ENCODE results near the gene DFFB. TPM values are rescaled to one million over a fixed set of nuclear protein-coding genes. Genes with fewer than 3 reads are reported as not detected.

DFFB gene
- total RNA-seq, 3 donors from 2014 or later (not counting 1 experiment from before 2014, with no cell fraction given) = 18.3 to 27.8 (median 18.5) TPM

- H3K27me3 ChIP-seq (ENCODE audit: control insufficient read depth, insufficient read depth, low read length) = no peaks in the 10 kb centered on the region
- ATAC-seq (no peak), DNase-seq (no peak)
- no peak overlapping the region for H3K27ac ChIP-seq (ENCODE audit: low read length)
- 98% methylated on average over 10 of the region's 11 CpGs for WGBS (ENCODE audit: insufficient coverage)
- no peaks in the 10 kb centered on the region for H3K9me3 Mint-ChIP-seq
- H3K9me3 ChIP-seq (ENCODE audit: control insufficient read depth, insufficient read depth, low read length) = no peaks in the 10 kb centered on the region
- no peak overlapping the region for H3K4me3 Mint-ChIP-seq
- H3K4me1 ChIP-seq (ENCODE audit: control insufficient read depth, insufficient read depth, low read length) = no peaks in the 10 kb centered on the region
- peaks cover 34% of the 10 kb centered on the region for H3K36me3 Mint-ChIP-seq
- H3K36me3 ChIP-seq (ENCODE audit: control insufficient read depth, insufficient read depth, low read length) = peaks cover 68% of the 10 kb centered on the region
- H3K27me3 Mint-ChIP-seq (ENCODE audit: low read depth in 2 of 2) = no peaks in the 10 kb centered on the region
- intact Hi-C loops (cut with micrococcal nuclease) = no loop called here
- H3K27ac Mint-ChIP-seq = no peak overlapping the region
- no peak for TF ChIP-seq CTCF (IDR thresholded peaks at IDR 0.05)
- no peak overlapping the region for H3K4me3 ChIP-seq (ENCODE audit: low read length)
- no peaks in the 10 kb centered on the region for H3K4me1 Mint-ChIP-seq
Measured at GRCh38 chr1:3836421-3836820, 20.9 kb upstream of the DFFB start.

GRCh38 chr1:3837200-3837599 is 20.1 kb upstream of the DFFB start:
- H3K4me1 ChIP-seq (ENCODE audit: control insufficient read depth, insufficient read depth, low read length) = no peaks in the 10 kb centered on the region
- H3K27me3 Mint-ChIP-seq (ENCODE audit: low read depth in 2 of 2) = no peaks in the 10 kb centered on the region
- H3K36me3 Mint-ChIP-seq = peaks cover 26% of the 10 kb centered on the region
- peaks cover 62% of the 10 kb centered on the region for H3K36me3 ChIP-seq (ENCODE audit: control insufficient read depth, insufficient read depth, low read length)
- DNase-seq = no peak
- no peaks in the 10 kb centered on the region for H3K4me1 Mint-ChIP-seq
- no peaks in the 10 kb centered on the region for H3K9me3 Mint-ChIP-seq
- no peak overlapping the region for H3K27ac ChIP-seq (ENCODE audit: low read length)
- no peaks in the 10 kb centered on the region for H3K9me3 ChIP-seq (ENCODE audit: control insufficient read depth, insufficient read depth, low read length)
- WGBS (ENCODE audit: insufficient coverage) = 98% methylated on average over 6 of the region's 6 CpGs
- intact Hi-C loops (cut with micrococcal nuclease) = no loop called here
- ATAC-seq = no peak
- H3K4me3 Mint-ChIP-seq = no peak overlapping the region
- H3K27me3 ChIP-seq (ENCODE audit: control insufficient read depth, insufficient read depth, low read length) = no peaks in the 10 kb centered on the region
- no peak for TF ChIP-seq CTCF (IDR thresholded peaks at IDR 0.05)
- H3K4me3 ChIP-seq (ENCODE audit: low read length) = no peak overlapping the region
- H3K27ac Mint-ChIP-seq = no peak overlapping the region

GRCh38 chr1:3837685-3838084 is 19.6 kb upstream of the DFFB start:
- Mint-ChIP-seq H3K4me1 (no peaks in the 10 kb centered on the region), H3K36me3 (peaks cover 23% of the 10 kb centered on the region), H3K9me3 (no peaks in the 10 kb centered on the region), H3K27ac (no peak overlapping the region), H3K4me3 (no peak overlapping the region), H3K27me3 (ENCODE audit: low read depth in 2 of 2) (no peaks in the 10 kb centered on the region)
- Histone ChIP-seq H3K4me3 (ENCODE audit: low read length) (no peak overlapping the region), H3K36me3 (ENCODE audit: control insufficient read depth, insufficient read depth, low read length) (peaks cover 63% of the 10 kb centered on the region), H3K27ac (ENCODE audit: low read length) (no peak overlapping the region), H3K4me1 (ENCODE audit: control insufficient read depth, insufficient read depth, low read length) (no peaks in the 10 kb centered on the region), H3K9me3 (ENCODE audit: control insufficient read depth, insufficient read depth, low read length) (no peaks in the 10 kb centered on the region), H3K27me3 (ENCODE audit: control insufficient read depth, insufficient read depth, low read length) (no peaks in the 10 kb centered on the region)
- no peak for TF ChIP-seq CTCF (IDR thresholded peaks at IDR 0.05)
- ATAC-seq (no peak), DNase-seq (no peak)
- WGBS (ENCODE audit: insufficient coverage) = 100% methylated on average over 1 of the region's 1 CpG
- intact Hi-C loops (cut with micrococcal nuclease) = no loop called here

- no peaks in the 10 kb centered on the region for H3K27me3 Mint-ChIP-seq (ENCODE audit: low read depth in 2 of 2)
Measured at GRCh38 chr1:3838788-3839187, 18.5 kb upstream of the DFFB start.

More at GRCh38 chr1:3838788-3839187, 18.5 kb upstream of the DFFB start:
- TF ChIP-seq CTCF (IDR thresholded peaks at IDR 0.05) = no peak
- H3K36me3 Mint-ChIP-seq = peaks cover 16% of the 10 kb centered on the region
- DNase-seq = no peak
- no peak overlapping the region for H3K27ac Mint-ChIP-seq
- H3K4me3 Mint-ChIP-seq = no peak overlapping the region
- no peaks in the 10 kb centered on the region for H3K4me1 ChIP-seq (ENCODE audit: control insufficient read depth, insufficient read depth, low read length)
- 97% methylated on average over 11 of the region's 11 CpGs for WGBS (ENCODE audit: insufficient coverage)
- H3K27ac ChIP-seq (ENCODE audit: low read length) = no peak overlapping the region
- no peaks in the 10 kb centered on the region for H3K4me1 Mint-ChIP-seq
- ATAC-seq = peak in 1 of 3 donors; percentile 24
- intact Hi-C loops (cut with micrococcal nuclease) = no loop called here
- no peak overlapping the region for H3K4me3 ChIP-seq (ENCODE audit: low read length)
- H3K9me3 ChIP-seq (ENCODE audit: control insufficient read depth, insufficient read depth, low read length) = no peaks in the 10 kb centered on the region
- H3K36me3 ChIP-seq (ENCODE audit: control insufficient read depth, insufficient read depth, low read length) = peaks cover 56% of the 10 kb centered on the region
- H3K9me3 Mint-ChIP-seq = no peaks in the 10 kb centered on the region
- no peaks in the 10 kb centered on the region for H3K27me3 ChIP-seq (ENCODE audit: control insufficient read depth, insufficient read depth, low read length)

Data from natural killer cell (primary cell).